Measurements from ENCODE around the gene OSBPL5.

OSBPL5 gene

DNA sequence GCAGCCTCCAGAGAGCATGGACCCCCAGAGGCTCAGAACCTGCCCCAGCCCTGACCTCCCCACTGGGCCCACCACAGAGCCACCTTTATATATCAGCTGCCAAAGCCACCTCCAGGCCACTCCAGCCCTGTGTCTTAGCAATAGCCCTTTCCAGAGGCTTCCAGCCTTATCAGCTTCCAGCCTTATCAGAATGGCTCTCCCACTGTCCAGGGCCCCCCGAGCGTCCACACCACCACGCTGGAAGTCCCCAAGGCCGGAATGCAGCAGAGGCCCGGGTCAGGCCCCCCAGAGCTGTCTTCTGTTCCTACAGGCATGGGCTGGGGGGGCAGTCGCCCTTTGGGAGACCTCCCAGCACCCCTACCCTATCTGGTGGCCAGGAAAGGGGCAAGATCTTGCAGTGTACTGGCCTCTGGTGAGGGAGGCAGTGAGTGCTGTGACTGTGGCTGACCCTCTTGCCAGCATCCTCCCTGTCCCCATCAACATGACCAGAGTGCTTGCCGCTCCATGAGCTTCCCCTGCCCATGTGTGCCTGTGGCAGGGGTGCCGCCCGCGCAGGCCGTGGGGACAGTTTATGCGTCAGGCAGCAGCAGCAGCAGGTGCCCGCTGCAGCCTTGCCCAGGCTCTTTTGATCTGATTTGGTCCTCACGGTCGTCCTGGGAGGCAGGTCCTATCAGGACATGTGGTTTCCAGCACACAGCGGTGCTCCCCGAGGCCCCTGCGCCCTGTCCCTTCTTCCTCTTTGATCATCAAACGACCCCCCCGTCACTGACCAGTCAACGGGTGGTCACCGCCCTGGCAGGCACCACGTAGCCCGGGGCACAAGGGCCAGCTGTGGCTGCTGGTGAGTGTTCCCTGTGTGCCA is 15.9 kb downstream of the OSBPL5 start:
- TF ChIP-seq FOXP2 (optimal IDR thresholded peaks at IDR 0.05; ENCODE audit: borderline replicate concordance, extremely low read depth, extremely low read length, insufficient read depth) = no peak
- TF ChIP-seq POLR2AphosphoS5 (IDR thresholded peaks at IDR 0.05; ENCODE audit: low read depth, low read length) = no peak
- TF ChIP-seq, protein P1, sequence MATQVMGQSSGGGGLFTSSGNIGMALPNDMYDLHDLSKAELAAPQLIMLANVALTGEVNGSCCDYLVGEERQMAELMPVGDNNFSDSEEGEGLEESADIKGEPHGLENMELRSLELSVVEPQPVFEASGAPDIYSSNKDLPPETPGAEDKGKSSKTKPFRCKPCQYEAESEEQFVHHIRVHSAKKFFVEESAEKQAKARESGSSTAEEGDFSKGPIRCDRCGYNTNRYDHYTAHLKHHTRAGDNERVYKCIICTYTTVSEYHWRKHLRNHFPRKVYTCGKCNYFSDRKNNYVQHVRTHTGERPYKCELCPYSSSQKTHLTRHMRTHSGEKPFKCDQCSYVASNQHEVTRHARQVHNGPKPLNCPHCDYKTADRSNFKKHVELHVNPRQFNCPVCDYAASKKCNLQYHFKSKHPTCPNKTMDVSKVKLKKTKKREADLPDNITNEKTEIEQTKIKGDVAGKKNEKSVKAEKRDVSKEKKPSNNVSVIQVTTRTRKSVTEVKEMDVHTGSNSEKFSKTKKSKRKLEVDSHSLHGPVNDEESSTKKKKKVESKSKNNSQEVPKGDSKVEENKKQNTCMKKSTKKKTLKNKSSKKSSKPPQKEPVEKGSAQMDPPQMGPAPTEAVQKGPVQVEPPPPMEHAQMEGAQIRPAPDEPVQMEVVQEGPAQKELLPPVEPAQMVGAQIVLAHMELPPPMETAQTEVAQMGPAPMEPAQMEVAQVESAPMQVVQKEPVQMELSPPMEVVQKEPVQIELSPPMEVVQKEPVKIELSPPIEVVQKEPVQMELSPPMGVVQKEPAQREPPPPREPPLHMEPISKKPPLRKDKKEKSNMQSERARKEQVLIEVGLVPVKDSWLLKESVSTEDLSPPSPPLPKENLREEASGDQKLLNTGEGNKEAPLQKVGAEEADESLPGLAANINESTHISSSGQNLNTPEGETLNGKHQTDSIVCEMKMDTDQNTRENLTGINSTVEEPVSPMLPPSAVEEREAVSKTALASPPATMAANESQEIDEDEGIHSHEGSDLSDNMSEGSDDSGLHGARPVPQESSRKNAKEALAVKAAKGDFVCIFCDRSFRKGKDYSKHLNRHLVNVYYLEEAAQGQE (IDR thresholded peaks at IDR 0.05; ENCODE audit: insufficient read depth in 1 of 2, low read depth in 2 of 2, low read length in 2 of 2) = no peak
- no peak for TF ChIP-seq SIN3A (IDR thresholded peaks at IDR 0.05; ENCODE audit: borderline replicate concordance, insufficient read depth, low read length)
- TF ChIP-seq TAF1 (IDR thresholded peaks at IDR 0.05; ENCODE audit: borderline replicate concordance, insufficient read depth, low read length) = no peak

DNA sequence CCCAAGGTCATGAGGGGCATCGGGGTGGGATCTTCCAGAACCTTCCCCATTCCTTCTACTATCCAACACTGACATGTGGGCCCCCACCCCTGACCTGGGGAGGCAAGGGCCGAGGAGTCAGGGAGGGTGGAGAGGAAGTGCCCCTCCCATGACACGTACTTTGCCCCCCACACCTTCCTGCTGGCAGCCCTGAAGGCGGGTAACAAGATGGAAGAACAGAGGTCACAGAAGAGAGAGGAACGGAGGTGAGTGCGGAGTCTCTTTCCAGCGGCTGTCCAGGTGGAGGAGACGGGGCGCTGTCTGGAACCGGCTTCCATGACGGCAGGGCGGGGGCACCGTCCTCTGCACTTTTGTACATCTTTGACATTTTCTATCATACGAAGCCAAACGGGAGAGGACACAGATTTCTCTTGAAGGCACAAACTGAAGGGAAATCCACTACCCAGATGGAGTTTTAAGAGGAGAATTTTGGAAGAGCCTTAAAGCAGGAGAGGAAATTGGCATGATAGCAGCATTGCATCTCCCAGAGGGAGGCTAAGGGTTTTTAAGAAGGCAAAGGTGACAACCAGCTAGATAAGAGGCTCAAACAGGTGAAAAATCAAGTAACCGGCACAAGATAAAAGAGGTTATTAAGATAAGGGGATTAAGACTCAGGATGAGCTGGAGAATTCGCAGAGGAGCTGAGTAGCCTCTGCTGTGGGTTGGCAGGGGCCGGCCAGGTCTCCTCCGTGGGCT is 16.7 kb downstream of the OSBPL5 start:
- TF ChIP-seq SIN3A (IDR thresholded peaks at IDR 0.05; ENCODE audit: borderline replicate concordance, insufficient read depth, low read length) = no peak
- TF ChIP-seq, protein P1 (IDR thresholded peaks at IDR 0.05; ENCODE audit: insufficient read depth in 1 of 2, low read depth in 2 of 2, low read length in 2 of 2) = no peak
- no peak for TF ChIP-seq TAF1 (IDR thresholded peaks at IDR 0.05; ENCODE audit: borderline replicate concordance, insufficient read depth, low read length)
- TF ChIP-seq POLR2AphosphoS5 (IDR thresholded peaks at IDR 0.05; ENCODE audit: low read depth, low read length) = no peak
- TF ChIP-seq FOXP2 (optimal IDR thresholded peaks at IDR 0.05; ENCODE audit: borderline replicate concordance, extremely low read depth, extremely low read length, insufficient read depth) = no peak

DNA sequence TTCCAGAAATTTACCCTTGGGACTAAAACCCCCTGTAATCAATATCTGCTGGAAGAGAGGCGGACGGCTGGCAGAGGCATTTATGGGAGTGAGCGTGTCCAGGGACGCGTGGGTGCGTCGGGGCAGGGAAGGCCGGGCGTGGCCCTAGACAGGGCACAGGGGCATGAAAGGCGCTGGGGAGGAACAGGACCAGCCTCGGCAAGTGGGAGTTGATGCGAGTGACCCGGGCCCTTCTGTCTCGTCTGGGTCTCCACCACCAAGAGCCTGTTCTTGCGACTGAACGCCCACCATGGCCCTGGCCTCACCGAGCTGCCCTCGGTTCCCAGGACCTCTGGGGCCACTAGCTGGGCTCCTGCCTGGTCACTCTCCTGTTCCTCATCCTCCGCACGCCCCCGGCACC is 17.5 kb downstream of the OSBPL5 start:
- no peak for TF ChIP-seq TAF1 (IDR thresholded peaks at IDR 0.05; ENCODE audit: borderline replicate concordance, insufficient read depth, low read length)
- TF ChIP-seq, protein P1 (IDR thresholded peaks at IDR 0.05; ENCODE audit: insufficient read depth in 1 of 2, low read depth in 2 of 2, low read length in 2 of 2) = no peak
- TF ChIP-seq POLR2AphosphoS5 (IDR thresholded peaks at IDR 0.05; ENCODE audit: low read depth, low read length) = no peak
- no peak for TF ChIP-seq SIN3A (IDR thresholded peaks at IDR 0.05; ENCODE audit: borderline replicate concordance, insufficient read depth, low read length)
- TF ChIP-seq FOXP2 (optimal IDR thresholded peaks at IDR 0.05; ENCODE audit: borderline replicate concordance, extremely low read depth, extremely low read length, insufficient read depth) = no peak

DNA sequence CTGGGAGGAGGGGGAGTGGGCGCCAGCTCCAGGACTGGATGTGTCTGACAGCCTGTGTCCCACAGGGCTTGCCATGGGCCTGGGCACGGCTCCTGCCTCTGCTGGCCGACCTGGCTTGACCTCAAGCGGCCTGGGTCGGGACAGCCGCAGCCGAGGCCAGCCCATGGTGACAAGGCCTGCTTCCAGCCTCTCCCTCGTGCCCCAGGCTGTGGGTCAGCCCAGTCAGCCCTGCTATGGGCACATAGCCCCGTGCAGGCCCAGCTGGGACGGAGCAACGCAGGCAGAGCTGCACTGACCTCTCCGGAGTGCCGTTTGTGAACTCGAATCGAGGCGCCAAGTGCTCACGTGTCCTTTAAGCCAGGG is 17.9 kb downstream of the OSBPL5 start:
- TF ChIP-seq POLR2AphosphoS5 (IDR thresholded peaks at IDR 0.05; ENCODE audit: low read depth, low read length) = no peak
- TF ChIP-seq TAF1 (IDR thresholded peaks at IDR 0.05; ENCODE audit: borderline replicate concordance, insufficient read depth, low read length) = no peak
- no peak for TF ChIP-seq FOXP2 (optimal IDR thresholded peaks at IDR 0.05; ENCODE audit: borderline replicate concordance, extremely low read depth, extremely low read length, insufficient read depth)
- no peak for TF ChIP-seq SIN3A (IDR thresholded peaks at IDR 0.05; ENCODE audit: borderline replicate concordance, insufficient read depth, low read length)
- TF ChIP-seq, protein P1 (IDR thresholded peaks at IDR 0.05; ENCODE audit: insufficient read depth in 1 of 2, low read depth in 2 of 2, low read length in 2 of 2) = no peak

Measured in PFSK-1 (cell line).